H1 (cell line): Measurements from ENCODE around the gene AMHR2. TPM values are rescaled to one million over a fixed set of nuclear protein-coding genes. Genes with fewer than 3 reads are reported as not detected.
A peak's percentile ranks its signal among the peaks of the same experiment; 100 is the strongest.

Experiments
- CTCF ChIA-PET: fragments of 300-600 bp; sonication (Branson Sonifier 250); formaldehyde crosslinking; loops from one replicate; lab custom pipeline; 2021; ENCODE audit not compliant: partially characterized antibody; lab: Charles Lee
- POLR2A ChIA-PET: fragments of 300-600 bp; sonication (Branson Sonifier 250); formaldehyde crosslinking; loops from one replicate; lab custom pipeline; 2021; ENCODE audit warnings: inconsistent platforms; ENCODE audit not compliant: partially characterized antibody; lab: Charles Lee
- DNase-seq, 2 experiments: peaks; one replicate each; pipeline versions ENCODE4 v3.0.0 to v3.0.0-alpha.2; 2010 to 2022; ENCODE audit warnings: low spot score in 2 of 2, low read depth in 1 of 2, mixed read lengths in 1 of 2
- FAIRE-seq: peaks from 2 replicates; lab custom pipeline; 2011; peaks lifted over from hg19 to GRCh38; lab: Jason Lieb, UNC
- H2AFZ ChIP-seq: 2 replicates; pipeline ENCODE4 v1.8.1; 2012; ENCODE audit warnings: low read length, inconsistent platforms
- H2AK5ac ChIP-seq: 2 replicates; pipeline ENCODE4 v1.6.1; 2013; ENCODE audit warnings: low read depth, low read length
- H2BK120ac ChIP-seq: replicated peaks from 2 replicates; pipeline ENCODE3; 2013; ENCODE audit warnings: low read depth, low read length, inconsistent platforms
- H2BK12ac ChIP-seq: 2 replicates; pipeline ENCODE4 v1.6.1; 2013; ENCODE audit warnings: low read depth, low read length
- H2BK15ac ChIP-seq: 2 replicates; pipeline ENCODE4 v1.6.1; 2013; ENCODE audit warnings: low read length
- H2BK20ac ChIP-seq: 2 replicates; pipeline ENCODE4 v1.6.1; 2013; ENCODE audit warnings: low read length
- H2BK5ac ChIP-seq: 2 replicates; pipeline ENCODE4 v1.6.1; 2013; ENCODE audit warnings: low read depth, low read length
- H3K14ac ChIP-seq: 2 replicates; pipeline ENCODE4 v1.6.1; 2013; ENCODE audit warnings: inconsistent platforms; ENCODE audit not compliant: insufficient read length
- H3K18ac ChIP-seq: 2 replicates; pipeline ENCODE4 v1.6.1; 2013; ENCODE audit warnings: low read length; ENCODE audit errors: extremely low read depth
- H3K23ac ChIP-seq: 2 replicates; pipeline ENCODE4 v1.6.1; 2013; ENCODE audit warnings: inconsistent platforms; ENCODE audit not compliant: insufficient read length
- H3K23me2 ChIP-seq: 2 replicates; pipeline ENCODE4 v1.6.1; 2013; ENCODE audit warnings: low read depth, low read length
- H3K27ac ChIP-seq: 2 replicates; pipeline ENCODE4 v1.6.1; 2011; ENCODE audit warnings: low read depth, low read length, inconsistent platforms
- H3K27me3 ChIP-seq, 4 experiments: replicated peaks in 1 of 4; 1 replicate in 1 of 4; 2 replicates in 3 of 4; pipeline versions ENCODE4 v1.6.1 to v1.8.1; 2011 to 2013; ENCODE audit warnings: low read length in 3 of 4, mild to moderate bottlenecking in 3 of 4, inconsistent platforms in 2 of 4, mixed read lengths in 2 of 4, moderate library complexity in 1 of 4; ENCODE audit not compliant: control insufficient read depth in 3 of 4, insufficient read depth in 3 of 4; ENCODE audit errors: extremely low read depth in 1 of 4
- H3K36me3 ChIP-seq, 4 experiments: 2 replicates each; pipeline versions ENCODE4 v1.6.1 to v1.8.1; 2011 to 2013; ENCODE audit warnings: mild to moderate bottlenecking in 4 of 4, low read length in 3 of 4, moderate library complexity in 2 of 4, control low read depth in 1 of 4, inconsistent platforms in 1 of 4; ENCODE audit not compliant: insufficient read depth in 4 of 4, control insufficient read depth in 2 of 4
- H3K4ac ChIP-seq: replicated peaks from 2 replicates; pipeline ENCODE3; 2013; ENCODE audit warnings: low read length, low read depth, mixed read lengths, inconsistent platforms; ENCODE audit not compliant: insufficient read length
- H3K4me1 ChIP-seq, 4 experiments: replicated peaks in 1 of 4; 1 replicate in 1 of 4; 2 replicates in 3 of 4; pipeline versions ENCODE4 v1.6.1 to v1.8.1; 2011 to 2013; ENCODE audit warnings: low read length in 3 of 4, inconsistent platforms in 2 of 4, mixed read lengths in 1 of 4; ENCODE audit not compliant: insufficient read depth in 4 of 4, control insufficient read depth in 3 of 4
- H3K4me2 ChIP-seq, 2 experiments: 2 replicates each; pipeline versions ENCODE4 v1.6.1 to v1.8.1; 2011 to 2013; ENCODE audit warnings: low read depth in 2 of 2, low read length in 2 of 2, control low read depth in 1 of 2, inconsistent platforms in 1 of 2, mild to moderate bottlenecking in 1 of 2; ENCODE audit not compliant: insufficient read depth in 1 of 2
- H3K4me3 ChIP-seq, 4 experiments: fragments of 200-600, 300-600 bp in 1 of 4; sonication (generic), shearing (Covaris generic), sonication (Bioruptor Twin) in 1 of 4; 2 replicates each; pipeline versions ENCODE4 v1.5.1 to v1.8.1; 2011 to 2016; ENCODE audit warnings: low read length in 4 of 4, low read depth in 3 of 4, control low read depth in 2 of 4, inconsistent platforms in 2 of 4, mild to moderate bottlenecking in 2 of 4, mixed read lengths in 1 of 4, moderate library complexity in 1 of 4; ENCODE audit not compliant: insufficient read depth in 2 of 4; ENCODE audit errors: extremely low read depth in 1 of 4
- H3K56ac ChIP-seq: replicated peaks from 2 replicates; pipeline ENCODE3; 2013; ENCODE audit warnings: low read depth, mild to moderate bottlenecking, mixed read lengths, low read length, inconsistent platforms; ENCODE audit not compliant: insufficient read length
- H3K79me1 ChIP-seq: 2 replicates; pipeline ENCODE4 v1.6.1; 2013; ENCODE audit warnings: low read depth, low read length, control low read depth
- H3K79me2 ChIP-seq, 2 experiments: 2 replicates each; pipeline versions ENCODE4 v1.6.1 to v1.8.1; 2012 to 2013; ENCODE audit warnings: low read length in 2 of 2, mild to moderate bottlenecking in 2 of 2, inconsistent platforms in 1 of 2; ENCODE audit not compliant: insufficient read depth in 2 of 2, control insufficient read depth in 1 of 2
- H3K9ac ChIP-seq, 4 experiments: replicated peaks in 1 of 4; 1 replicate in 1 of 4; 2 replicates in 3 of 4; pipeline versions ENCODE4 v1.6.1 to v1.8.1; 2011 to 2013; ENCODE audit warnings: low read depth in 3 of 4, low read length in 3 of 4, control low read depth in 2 of 4, mild to moderate bottlenecking in 2 of 4, moderate library complexity in 2 of 4, inconsistent platforms in 1 of 4; ENCODE audit errors: extremely low read depth in 1 of 4
- H3K9me3 ChIP-seq, 2 experiments: 2 replicates each; pipeline versions ENCODE4 v1.6.1 to v1.8.1; 2012 to 2013; ENCODE audit warnings: mild to moderate bottlenecking in 2 of 2, moderate library complexity in 2 of 2, control low read depth in 1 of 2, inconsistent platforms in 1 of 2, low read depth in 1 of 2, low read length in 1 of 2, mixed read lengths in 1 of 2; ENCODE audit not compliant: insufficient read depth in 2 of 2
- H4K20me1 ChIP-seq, 2 experiments: replicated peaks in 1 of 2; 2 replicates each; pipeline versions ENCODE3 to v1.8.1; 2011 to 2013; ENCODE audit warnings: inconsistent platforms in 2 of 2, low read length in 2 of 2, mild to moderate bottlenecking in 1 of 2; ENCODE audit not compliant: insufficient read depth in 2 of 2, control insufficient read depth in 1 of 2
- H4K5ac ChIP-seq: 2 replicates; pipeline ENCODE4 v1.6.1; 2013; ENCODE audit warnings: low read length, low read depth, mixed read lengths, inconsistent platforms; ENCODE audit not compliant: insufficient read length
- H4K8ac ChIP-seq: 2 replicates; pipeline ENCODE4 v1.8.0; 2013; ENCODE audit warnings: mild to moderate bottlenecking, moderate library complexity, low read length, inconsistent platforms; ENCODE audit not compliant: insufficient read depth; ENCODE audit errors: extremely low read depth
- H4K91ac ChIP-seq: replicated peaks from 2 replicates; pipeline ENCODE3; 2013; ENCODE audit warnings: low read length, mixed read lengths, inconsistent platforms; ENCODE audit not compliant: insufficient read length
- FOSL1 ChIP-seq: IDR thresholded peaks from 2 replicates; pipeline ENCODE4 v1.6.1; 2011; ENCODE audit warnings: mild to moderate bottlenecking, low read depth, low read length, moderate library complexity; ENCODE audit not compliant: insufficient read depth
- SUZ12 ChIP-seq: fragments of 200-600 bp; sonication (generic); IDR thresholded peaks from 2 replicates; pipeline ENCODE4 v1.6.1; 2012; ENCODE audit warnings: mild to moderate bottlenecking, inconsistent platforms, low read length, moderate library complexity, mixed read lengths
- WGBS, 2 experiments: shearing (Covaris generic) in 1 of 2; methylation state at CpG; one replicate each; pipeline versions ENCODE4 v1.1.6 to v1.1.7; 2013 to 2015; ENCODE audit warnings: low lambda C conversion rate in 2 of 2, mixed read lengths in 2 of 2, inconsistent platforms in 1 of 2, low coverage in 1 of 2, missing lambda C conversion rate in 1 of 2; ENCODE audit not compliant: insufficient replicate concordance in 2 of 2, insufficient coverage in 1 of 2, insufficient read length in 1 of 2; ENCODE audit errors: extremely low coverage in 1 of 2, missing lambda C conversion rate in 1 of 2; 5-methylcytosine and 5-hydroxymethylcytosine counted together
- polyA plus RNA-seq, 7 experiments: library from polyadenylated mRNA; depleted of rRNA in 3 of 7; stranded (reverse) in 5 of 7; unstranded in 2 of 7; fragments of >200 nt in 5 of 7; fragments of 200-250 nt in 2 of 7; gene quantifications; 1 replicate in 5 of 7; 2 replicates in 1 of 7; 4 replicates in 1 of 7; pipeline versions ENCODE4 v1.2.1 to v1.2.3, GENCODE V29; 2011 to 2013; ENCODE audit warnings: missing spikeins in 2 of 7, mixed read lengths in 2 of 7
- total RNA-seq: library from RNA; stranded (reverse); fragmentation: NEBNext Ultra II Directional; extraction: Animal tissue kit (Norgen Biotek cat#: 25700); gene quantifications from 2 replicates; pipeline ENCODE4 v1.2.1, GENCODE V29; 2021

Gene AMHR2
- total and polyA plus RNA-seq, 2 of the 8 experiments (the other 6 are each of a cell fraction or from before 2014, with no cell fraction given): 0.29 to 0.35 TPM

- Histone ChIP-seq H3K23me2 (peaks cover 7% of the 10 kb centered on the region; the same call in 1 of the 2 replicates), H2BK120ac (no peak overlapping the region), H3K4me2 (peak overlapping the region; percentile 47 to 81; a peak in 3 of 4 replicates), H3K9ac (peak overlapping the region in 2 of 4 experiments; percentile 20 to 36; a peak in 2 of 7 replicates), H3K79me1 (peaks cover 12% of the 10 kb centered on the region), H2BK15ac (no peak overlapping the region), H2BK12ac (no peak overlapping the region), H3K36me3 (peaks cover 20 to 47% (median 22%) of the 10 kb centered on the region in 4 experiments), H3K27ac (no peak overlapping the region), H4K91ac (no peak overlapping the region), H3K79me2 (peaks cover 12 to 63% of the 10 kb centered on the region in 2 experiments)
- DNase-seq: no peak
- POLR2A ChIA-PET: interaction anchor here (1.0 to 2.1 kb wide), 9 partner anchors 12 to 98 kb away, joined by 3 to 10 read pairs (median 4); no protein-coding TSS in a partner anchor
- CTCF ChIA-PET: interaction anchor here (0.6 to 4.8 kb wide), 14 partner anchors 11 to 104 kb away, joined by 3 to 69 read pairs (median 4); partner anchors contain the start of genes AAAS and AMHR2
- TF ChIP-seq SUZ12: no peak
- TF ChIP-seq FOSL1: no peak
- TF ChIP-seq, all 59 proteins: peak for 0
- Histone ChIP-seq H3K56ac (no peak overlapping the region), H3K4ac (no peak overlapping the region), H2AK5ac (no peak overlapping the region; the same call in 1 of the 2 replicates), H2BK5ac (peak overlapping the region; percentile 40; the same call in 1 of the 2 replicates), H4K8ac (no peak overlapping the region), H3K27me3 (no peaks in the 10 kb centered on the region), H3K9me3 (no peaks in the 10 kb centered on the region), H3K4me3 (peak overlapping the region in 2 of 4 experiments; percentile 14 to 44; a peak in 2 of 8 replicates), H2AFZ (no peak overlapping the region), H3K23ac (no peak overlapping the region), H3K14ac (no peak overlapping the region), H3K4me1 (peaks cover 6 to 26% (median 14%) of the 10 kb centered on the region in 4 experiments), H2BK20ac (no peak overlapping the region), H3K18ac (no peak overlapping the region), H4K20me1 (peaks cover 2 to 13% of the 10 kb centered on the region in 2 experiments), H4K5ac (no peak overlapping the region)
- no peak for FAIRE-seq
- 93% methylated on average over 2 of the region's 2 CpGs; no CpG with 5 or more reads in 1 of the 2 experiments for WGBS, 2 experiments
These were observed 40.4 kb upstream of the AMHR2 start for GRCh38 chr12:53383258-53383657.
